Liver (tissue), 3 donors: ENCODE measurements around the gene NUP205.

Experiments
- ATF3 ChIP-seq: IDR thresholded peaks from 2 replicates; pipeline ENCODE4 v1.6.1; 2016; ENCODE audit warnings: antibody characterized with exemption
- CTCF ChIP-seq: fragments of 150-350 bp; IDR thresholded peaks from 2 replicates; pipeline ENCODE4 v1.5.1; 2017; ENCODE audit warnings: improper control_type of control experiment, low read depth, low read length; ENCODE audit not compliant: missing input control
- EGR1 ChIP-seq, 2 donors: IDR thresholded peaks; 2 replicates each; pipeline ENCODE4 v1.6.1; 2016 to 2018; ENCODE audit warnings: antibody characterized with exemption in 2 of 2, low read depth in 2 of 2
- FOXA1 ChIP-seq: IDR thresholded peaks from 2 replicates; pipeline ENCODE4 v1.6.1; 2016; ENCODE audit warnings: antibody characterized with exemption
- FOXA2 ChIP-seq: IDR thresholded peaks from 2 replicates; pipeline ENCODE4 v1.6.1; 2016; ENCODE audit warnings: antibody characterized with exemption
- GABPA ChIP-seq, 2 donors: IDR thresholded peaks in 1 of 2; conservative IDR thresholded peaks in 1 of 2; 2 replicates each; pipeline ENCODE4 v1.6.1; 2016; ENCODE audit warnings: antibody characterized with exemption in 2 of 2, mild to moderate bottlenecking in 1 of 2, moderate library complexity in 1 of 2
- HNF4A ChIP-seq, 2 donors: conservative IDR thresholded peaks; 2 replicates each; pipeline ENCODE4 v1.6.1; 2016; ENCODE audit warnings: antibody characterized with exemption in 2 of 2, mild to moderate bottlenecking in 2 of 2
- HNF4G ChIP-seq: IDR thresholded peaks from 2 replicates; pipeline ENCODE4 v1.6.1; 2016; ENCODE audit warnings: antibody characterized with exemption
- JUND ChIP-seq, 2 donors: IDR thresholded peaks; 2 replicates each; pipeline ENCODE4 v1.6.1; 2016; ENCODE audit warnings: antibody characterized with exemption in 2 of 2
- RAD21 ChIP-seq, 2 donors: IDR thresholded peaks; 2 replicates each; pipeline ENCODE4 v1.6.1; 2016; ENCODE audit warnings: antibody characterized with exemption in 2 of 2, mild to moderate bottlenecking in 2 of 2
- REST ChIP-seq: IDR thresholded peaks from 2 replicates; pipeline ENCODE4 v1.6.1; 2016; ENCODE audit warnings: antibody characterized with exemption, mild to moderate bottlenecking
- TAF1 ChIP-seq: conservative IDR thresholded peaks from 2 replicates; pipeline ENCODE4 v1.6.1; 2016; ENCODE audit warnings: antibody characterized with exemption, mild to moderate bottlenecking
- YY1 ChIP-seq: IDR thresholded peaks from 2 replicates; pipeline ENCODE4 v1.6.1; 2016; ENCODE audit warnings: antibody characterized with exemption, mild to moderate bottlenecking
- donor health status: healthy.
- donor health status: healthy.

GRCh38 chr7:135508883-135509588 is 48.7 kb upstream of the NUP205 start:
- no peak for TF ChIP-seq TAF1
- no peak for TF ChIP-seq EGR1 (IDR thresholded peaks at IDR 0.05; ENCODE audit: low read depth in 2 of 2)
- TF ChIP-seq CTCF: no peak
- no peak for TF ChIP-seq ATF3
- TF ChIP-seq REST: no peak
- no peak for TF ChIP-seq HNF4G
- TF ChIP-seq JUND (IDR thresholded peaks at IDR 0.05): no peak
- TF ChIP-seq HNF4A (conservative IDR thresholded peaks at IDR 0.05): peak in 1 of 2 donors; percentile 43
- TF ChIP-seq RAD21 (IDR thresholded peaks at IDR 0.05): peak in 1 of 2 donors; percentile 12
- no peak for TF ChIP-seq FOXA2
- TF ChIP-seq YY1: no peak
- TF ChIP-seq GABPA (IDR thresholded peaks at IDR 0.05 in 1 of 2, conservative IDR thresholded peaks at IDR 0.05 in 1 of 2): no peak
- no peak for TF ChIP-seq FOXA1
